GOT3 (cell line): ENCODE measurements around the gene SCART1.
"Not testable (repeated sequence)": the region's sequence is repeated elsewhere in the genome, so short reads cannot be mapped to it uniquely, and the experiment has no call there.

Experiments used
- DNase-seq: peaks from one replicate; lab custom pipeline; 2025; ENCODE audit warnings: mixed read lengths; lab: John Stamatoyannopoulos, UW

Gene SCART1

GRCh38 chr10:133453516-133454203 lies at the start of gene SCART1:
Gene SCART1, plus strand, starts transcription at chr10:133453945. Its CDS starts 53 bp downstream, at chr10:133453998.
- DNase-seq, result no peak

- no peak for DNase-seq
Observed at GRCh38 chr10:133405272-133405671, 48.5 kb upstream of the SCART1 start.

GRCh38 chr10:133405844-133406527 lies 47.8 kb upstream of the SCART1 start:
- DNase-seq, result no peak

GRCh38 chr10:133411523-133412380 lies 42.0 kb upstream of the SCART1 start:
- DNase-seq, result no peak

DNA sequence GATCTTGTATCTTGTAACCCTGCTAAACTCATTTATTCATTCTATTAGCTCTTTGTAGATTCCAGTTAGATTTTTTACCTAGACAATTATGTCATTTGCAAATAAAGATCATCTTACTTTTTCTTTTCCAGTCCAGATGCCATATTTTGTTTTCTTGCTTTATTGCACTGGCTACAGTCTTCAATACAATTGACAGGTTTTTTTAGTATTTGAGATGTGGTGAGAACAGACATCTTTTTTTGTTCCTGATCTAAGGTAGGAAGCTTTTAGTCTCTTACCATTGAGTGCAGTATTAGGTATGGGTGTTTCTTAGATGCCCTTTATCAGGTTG lies 41.4 kb upstream of the SCART1 start:
- no peak for DNase-seq

- not testable (repeated sequence) for DNase-seq
Observed at GRCh38 chr10:133414401-133414800, 39.3 kb upstream of the SCART1 start.

DNA sequence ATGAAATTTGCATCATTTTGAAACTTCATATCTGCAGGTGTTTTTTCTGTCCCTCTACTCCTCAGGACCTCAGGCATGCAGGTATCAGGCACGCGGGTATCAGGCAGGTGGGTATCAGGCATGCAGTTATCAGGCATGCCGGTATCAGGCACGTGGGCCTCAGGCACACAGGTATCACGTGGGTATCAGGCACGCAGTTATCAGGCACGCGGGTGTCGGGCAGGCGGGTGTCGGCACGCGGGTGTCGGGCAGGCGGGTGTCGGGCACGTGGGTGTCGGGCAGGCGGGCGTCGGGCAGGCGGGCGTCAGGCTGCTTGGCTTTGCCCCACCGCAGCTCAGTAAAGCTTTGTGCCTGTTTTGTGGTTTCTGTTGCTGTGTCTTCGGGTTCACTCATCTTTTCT lies 38.0 kb upstream of the SCART1 start:
- no peak for DNase-seq

GRCh38 chr10:133418289-133418993 lies 35.3 kb upstream of the SCART1 start:
- DNase-seq, result no peak

DNA sequence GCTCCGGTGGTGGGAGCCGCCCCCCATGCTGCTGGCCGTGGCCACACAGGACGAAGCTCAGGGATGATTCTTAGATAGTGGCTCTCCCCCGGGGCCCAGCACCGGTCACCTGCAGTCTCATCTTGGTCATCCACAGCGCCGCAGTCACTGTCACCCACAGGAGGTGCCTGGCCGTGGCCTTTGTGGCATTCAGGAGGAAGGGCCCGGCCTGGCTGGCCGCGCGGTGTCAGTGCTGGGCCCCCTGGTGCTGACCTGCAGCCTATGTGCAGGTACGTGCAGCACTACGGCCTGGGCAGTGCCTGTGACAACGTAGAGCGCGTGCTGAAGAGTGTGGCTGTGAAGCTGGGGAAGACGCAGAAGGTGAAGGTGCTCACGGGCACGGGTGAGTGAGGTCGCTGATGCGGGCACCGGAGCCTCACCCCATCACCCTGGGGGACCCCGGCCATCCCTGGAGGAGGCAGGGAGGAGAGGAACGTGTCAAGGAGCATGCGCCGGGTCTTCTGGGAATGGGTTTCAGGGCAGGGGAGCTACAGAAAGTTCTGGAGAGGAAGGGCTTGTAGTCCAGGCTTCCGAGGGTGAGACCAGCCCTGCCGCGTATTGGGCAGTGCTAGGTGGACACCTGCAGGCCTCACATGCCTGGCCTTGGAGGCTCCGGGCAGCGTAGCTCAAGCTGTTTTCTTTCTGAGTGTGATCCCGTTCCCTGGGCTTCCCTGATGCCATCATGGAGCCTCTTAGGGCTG lies 34.4 kb upstream of the SCART1 start:
- DNase-seq, result no peak

GRCh38 chr10:133420028-133420427 lies 33.7 kb upstream of the SCART1 start:
- DNase-seq, result no peak

DNA sequence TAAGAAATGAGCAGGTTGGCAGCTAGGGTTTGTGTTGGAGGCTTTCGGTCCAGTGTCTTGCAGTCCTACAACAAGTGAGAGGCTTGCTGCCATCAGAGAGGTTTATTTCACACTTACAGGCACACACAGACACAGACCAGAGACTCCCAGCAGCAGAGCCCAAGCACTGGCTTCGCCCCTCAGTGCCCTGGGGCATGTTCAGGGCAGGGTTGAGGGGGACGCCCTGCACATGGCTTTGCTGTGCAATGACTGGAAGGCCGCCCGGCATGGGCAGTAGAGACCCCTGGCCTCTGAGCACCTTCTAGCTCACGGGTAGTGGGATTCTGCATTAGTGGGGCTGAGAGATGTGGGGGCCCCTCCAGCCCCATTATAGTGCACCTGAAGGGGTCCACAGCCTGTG lies 33.2 kb upstream of the SCART1 start:
- DNase-seq, result no peak

- no peak for DNase-seq
Observed at GRCh38 chr10:133421336-133422222, 32.2 kb upstream of the SCART1 start.

DNA sequence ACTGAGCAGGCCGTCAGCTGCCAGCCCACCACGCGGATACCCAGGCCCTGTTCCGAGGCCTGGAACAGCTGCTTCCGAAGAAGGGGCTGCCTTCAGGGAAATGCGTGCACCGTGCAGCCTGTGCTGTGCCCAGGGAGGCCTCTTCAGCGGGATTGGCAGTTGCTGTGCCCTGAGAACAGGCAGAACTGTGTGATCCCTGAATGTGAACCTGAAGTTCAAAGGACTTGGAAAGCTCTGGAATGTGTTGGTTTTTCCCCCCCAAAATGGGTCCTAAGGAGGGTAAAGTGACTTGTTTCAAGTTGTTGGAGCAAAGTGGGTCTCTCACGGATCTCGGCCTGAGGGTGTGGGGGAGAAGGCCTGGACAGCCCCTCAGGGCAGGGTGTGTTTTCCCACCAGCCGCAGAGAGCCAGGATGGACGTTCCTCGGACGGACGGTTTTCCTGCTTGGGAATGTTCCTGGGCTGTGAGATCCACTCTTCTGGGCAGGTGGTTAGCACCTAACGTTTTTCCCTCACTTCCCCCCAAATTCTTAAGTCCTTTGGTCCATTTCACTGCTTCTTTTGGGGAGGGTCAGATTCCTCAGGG lies 31.4 kb upstream of the SCART1 start:
- no peak for DNase-seq

DNA sequence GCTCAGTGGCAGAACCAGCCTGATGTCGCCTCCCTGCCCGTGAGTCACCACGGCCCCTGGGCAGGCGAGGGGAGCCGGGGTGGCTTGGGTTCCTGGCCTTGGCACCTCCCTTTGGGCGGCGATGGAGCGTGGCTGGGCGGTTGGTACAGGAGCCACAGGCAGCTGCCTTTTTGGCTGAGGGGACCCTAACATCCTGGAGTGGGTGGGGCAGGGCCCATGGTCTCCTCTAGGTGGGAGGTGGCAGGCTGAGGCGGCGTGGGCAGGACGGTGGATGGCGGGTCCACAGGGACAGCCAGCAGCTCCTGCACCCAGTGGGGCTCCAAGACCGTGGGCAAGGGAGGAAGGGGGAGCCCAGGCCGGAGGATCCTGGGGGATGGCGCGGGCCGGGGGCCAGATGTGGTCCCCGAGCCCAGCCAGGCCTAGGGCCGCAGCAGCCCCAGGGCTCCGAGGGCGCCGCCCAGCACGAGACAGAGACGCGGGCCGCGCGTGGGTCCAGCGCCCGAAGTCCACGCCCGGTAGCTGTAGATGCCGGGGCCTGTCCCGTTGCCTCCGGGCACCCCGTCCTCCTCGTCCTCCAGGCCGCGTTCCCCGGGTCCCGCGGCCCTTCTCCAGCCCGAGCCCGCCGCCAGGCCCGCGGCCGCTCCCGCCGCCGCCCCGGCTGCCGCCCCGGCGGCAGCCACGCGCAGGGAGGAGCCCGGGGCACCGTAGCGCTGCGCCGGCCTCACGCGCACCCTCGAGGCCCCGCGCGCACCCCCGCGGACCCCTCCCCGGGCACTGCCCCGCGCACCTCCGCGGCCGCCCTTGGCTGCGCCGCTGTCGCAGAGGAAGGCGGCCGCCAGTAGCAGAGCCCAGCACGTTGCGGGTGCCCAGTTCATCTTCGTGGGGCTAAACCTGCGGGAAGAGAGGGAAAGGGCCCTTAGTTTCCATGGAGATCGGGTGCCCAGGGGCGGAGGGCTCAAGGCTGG lies 30.7 kb upstream of the SCART1 start:
- DNase-seq, result no peak

DNA sequence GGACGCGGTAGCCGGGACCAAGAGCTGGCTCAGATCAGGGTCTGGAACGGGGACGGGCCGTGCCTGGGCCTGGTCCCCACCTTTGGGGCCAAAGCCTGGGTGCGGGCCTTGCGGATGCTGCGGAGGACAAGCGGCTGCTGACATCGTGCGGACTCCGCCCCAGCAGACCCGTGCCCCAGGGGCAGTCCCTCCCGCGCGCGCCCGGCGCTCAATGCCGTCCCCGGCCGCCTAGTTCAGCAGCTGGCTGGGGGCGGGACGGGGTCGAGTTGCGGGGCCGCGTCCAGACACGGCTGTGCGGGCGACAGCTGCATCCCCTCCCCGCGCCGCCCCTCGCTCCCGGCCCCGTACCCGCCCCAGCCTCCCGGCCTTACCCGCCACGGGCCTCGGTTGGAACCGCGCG lies 29.6 kb upstream of the SCART1 start:
- DNase-seq, result not testable (repeated sequence)

DNA sequence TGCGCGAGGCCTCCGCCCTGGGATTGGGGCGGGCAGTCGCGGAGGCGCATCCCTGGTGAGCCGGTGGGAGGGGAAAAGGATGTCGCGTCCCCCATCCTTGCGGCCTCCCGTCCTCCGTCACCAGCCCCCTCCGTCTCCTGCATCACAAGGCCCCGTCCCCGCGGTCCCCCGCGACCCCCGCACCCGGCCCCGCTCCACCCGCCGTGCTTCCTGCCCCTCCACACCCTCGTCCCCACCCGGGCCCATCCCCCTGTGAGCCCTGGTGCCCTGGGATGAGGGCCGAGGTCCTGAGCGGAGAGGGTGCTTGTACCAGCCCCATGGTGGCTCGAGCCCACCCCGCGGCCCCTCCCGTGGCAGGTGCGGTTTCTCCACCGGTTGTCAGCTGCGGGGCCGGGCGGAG lies 29.1 kb upstream of the SCART1 start, which contains the start of gene SPRN:
TSS of gene SPRN (minus strand) at position 25 of the 400 bp plus-strand sequence. CDS start 944 bp downstream, outside the sequence.
- DNase-seq, result not testable (repeated sequence)

GRCh38 chr10:133429571-133429970 lies 24.2 kb upstream of the SCART1 start:
- not testable (repeated sequence) for DNase-seq

- not testable (repeated sequence) for DNase-seq
Observed at GRCh38 chr10:133431888-133432613, 21.7 kb upstream of the SCART1 start.
